Measurements from ENCODE around the gene ARMH1.

ARMH1 gene

GRCh38 chr1:44670751-44671640 is 3.5 kb upstream of the ARMH1 start:
- DNase-seq (ENCODE audit: low spot score): peak; percentile 34

GRCh38 chr1:44672254-44672955 is 2.1 kb upstream of the ARMH1 start:
- peak; percentile 62 for DNase-seq (ENCODE audit: low spot score)

DNA sequence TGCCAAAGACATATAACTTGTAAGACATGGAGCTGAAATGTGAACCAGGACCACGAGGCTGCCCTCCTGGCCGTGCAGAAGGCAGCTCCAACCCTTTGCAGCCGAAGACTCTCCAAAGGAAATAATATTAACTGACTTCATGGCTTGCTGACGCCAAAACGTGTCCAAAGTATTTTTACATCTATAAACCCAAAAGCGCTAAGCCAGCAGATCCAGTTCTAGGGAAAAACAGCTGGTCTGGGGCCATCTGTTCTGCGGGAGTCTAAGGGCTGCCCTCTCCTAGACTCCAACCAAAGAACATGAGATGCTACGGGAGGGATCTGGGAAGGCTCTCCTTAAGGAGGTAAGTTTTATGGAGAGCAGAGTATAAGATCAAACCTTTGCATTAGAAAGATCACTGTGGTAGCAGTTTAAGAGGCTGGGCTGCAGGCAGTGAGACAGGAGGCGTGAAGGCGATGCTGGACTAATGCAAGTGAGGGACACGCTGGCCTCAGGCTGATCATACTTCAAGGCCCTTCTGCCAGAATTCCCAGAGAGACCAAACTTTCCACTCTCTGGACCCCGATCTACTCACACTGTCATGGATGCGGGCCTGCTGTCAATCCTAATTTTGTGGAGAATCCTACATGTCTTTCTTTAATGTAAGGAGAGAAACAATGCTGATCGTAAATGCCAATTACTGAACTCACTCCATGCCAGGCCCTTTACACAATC is 1.4 kb upstream of the ARMH1 start:
- DNase-seq (ENCODE audit: low spot score): no peak

DNA sequence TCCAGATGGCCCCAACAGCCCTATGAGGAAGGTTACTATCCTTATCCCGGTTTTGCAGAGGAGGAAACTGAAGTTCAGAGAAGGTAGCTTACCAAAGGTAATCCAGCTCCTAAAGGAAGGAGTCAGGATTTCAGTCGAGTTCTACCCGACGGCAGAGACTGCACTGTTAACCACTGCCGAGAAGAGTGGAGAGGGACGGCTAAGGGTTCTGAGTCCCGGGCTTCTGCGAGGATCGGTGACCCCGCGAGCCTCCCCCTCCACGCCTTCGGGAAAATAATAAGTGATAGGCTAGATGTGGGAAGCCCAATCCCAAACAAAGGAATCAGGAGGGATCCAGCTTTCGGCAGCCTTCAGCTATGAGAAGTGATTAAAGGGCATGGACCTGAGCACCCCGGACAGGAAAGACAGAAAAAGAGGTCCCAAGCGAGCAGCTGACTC is 820 bp upstream of the ARMH1 start:
- DNase-seq (ENCODE audit: low spot score): no peak

GRCh38 chr1:44675186-44675585 is 672 bp downstream of the ARMH1 start:
- no peak for DNase-seq (ENCODE audit: low spot score)

DNA sequence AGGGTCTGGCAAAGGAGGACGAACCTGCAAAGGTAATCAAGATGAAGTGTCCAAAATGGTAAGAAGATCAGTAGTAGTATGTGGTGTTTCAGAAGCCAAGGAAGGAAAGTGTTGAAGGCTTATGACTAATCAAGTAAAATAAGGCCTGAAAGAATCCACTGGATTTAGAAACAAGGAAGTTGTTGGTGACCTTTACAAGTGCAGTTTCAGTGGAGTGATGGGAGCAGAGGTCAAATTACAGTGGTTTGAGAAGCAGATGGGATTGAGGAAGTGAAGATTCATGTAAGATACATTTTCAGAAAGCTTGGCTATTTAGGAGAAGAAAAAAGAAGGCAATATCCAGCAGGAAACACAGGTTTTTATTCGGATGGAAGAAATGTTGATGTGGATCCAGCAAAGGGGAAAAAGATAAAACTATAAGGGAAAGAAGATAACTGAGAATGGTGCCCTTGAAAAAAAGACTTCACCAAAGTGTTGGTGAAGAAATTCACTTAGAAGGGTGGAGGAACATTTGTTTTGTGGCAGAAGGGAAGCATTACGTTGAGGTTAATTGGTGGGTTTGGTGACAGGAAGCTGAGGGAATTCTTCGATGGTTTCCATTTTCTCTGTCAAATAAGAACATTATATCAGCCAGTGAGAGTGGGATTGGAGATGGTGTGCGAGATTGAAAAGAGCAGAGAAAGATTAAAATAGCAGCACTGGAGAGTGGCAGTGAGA is 2.1 kb downstream of the ARMH1 start:
- DNase-seq (ENCODE audit: low spot score): no peak

- DNase-seq (ENCODE audit: low spot score): no peak
These were observed 2.8 kb downstream of the ARMH1 start for GRCh38 chr1:44677201-44677766.

- no peak for DNase-seq (ENCODE audit: low spot score)
These were observed 3.6 kb downstream of the ARMH1 start for GRCh38 chr1:44678120-44678519.

DNA sequence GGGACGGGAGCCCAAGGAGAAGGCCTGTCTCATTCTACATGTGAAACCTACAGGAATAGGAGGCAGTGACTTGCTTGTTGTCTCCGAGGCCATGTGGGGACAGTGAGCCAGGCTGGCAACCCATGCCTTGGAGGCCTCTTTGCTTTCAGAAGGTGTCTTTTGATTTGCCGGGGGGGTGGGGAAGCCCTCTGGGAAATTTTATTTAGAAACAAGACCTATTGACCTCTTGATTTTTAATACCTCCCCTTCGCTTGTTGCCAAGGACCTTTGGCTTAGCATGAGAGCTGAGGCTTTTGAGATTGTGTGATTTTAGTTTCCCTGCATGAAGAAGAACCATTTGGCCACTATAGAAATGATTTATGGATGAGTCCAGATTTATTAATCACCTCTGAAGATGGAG is 4.1 kb downstream of the ARMH1 start:
- no peak for DNase-seq (ENCODE audit: low spot score)

GRCh38 chr1:44679468-44679867 is 5.0 kb downstream of the ARMH1 start:
- no peak for DNase-seq (ENCODE audit: low spot score)

DNA sequence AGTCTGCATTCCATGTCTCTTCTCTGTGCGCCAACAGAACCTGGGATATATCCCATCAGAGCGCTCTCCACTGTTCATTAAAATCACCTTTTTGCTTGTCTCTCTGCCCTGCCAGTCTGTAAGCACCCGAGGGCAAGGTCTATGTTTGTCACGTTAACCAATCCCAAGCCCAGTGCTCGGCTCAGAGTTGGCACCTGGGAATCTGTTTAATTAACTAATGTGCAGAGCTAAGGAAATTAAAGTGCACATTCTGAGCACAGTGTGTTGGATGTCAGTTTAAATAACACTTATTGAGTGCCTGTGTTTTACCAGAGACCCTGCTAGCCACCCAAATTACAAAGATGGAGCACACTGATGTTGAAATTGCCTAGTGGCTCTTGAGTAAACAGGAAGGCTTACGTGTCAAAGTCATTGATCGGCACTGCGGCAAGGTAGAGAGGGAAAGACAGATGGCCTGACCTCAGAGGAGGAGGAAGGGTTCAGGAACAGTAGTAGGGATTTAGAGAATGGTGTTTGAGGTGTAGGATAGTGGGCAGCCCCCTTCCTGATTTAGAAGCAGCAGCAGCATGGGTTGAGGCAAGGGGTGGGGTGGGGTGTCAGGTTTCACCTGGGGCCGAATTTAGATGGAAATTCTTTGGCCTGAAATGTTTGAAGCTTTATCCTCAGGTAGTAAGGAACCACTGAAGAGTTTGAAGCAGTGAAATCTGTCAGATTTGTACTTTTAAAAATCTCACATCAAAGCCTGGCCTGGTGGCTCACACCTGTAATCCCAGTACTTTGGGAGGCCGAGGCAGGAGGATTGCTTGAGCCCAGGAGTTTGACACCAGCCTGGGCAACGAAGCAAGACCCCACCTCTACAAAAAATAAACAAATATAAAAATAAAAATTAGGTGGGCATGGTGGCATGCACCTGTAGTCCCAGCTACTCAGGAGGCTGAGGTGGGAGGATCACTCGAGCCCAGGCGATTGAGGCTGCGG is 7.7 kb downstream of the ARMH1 start:
- no peak for DNase-seq (ENCODE audit: low spot score)

DNA sequence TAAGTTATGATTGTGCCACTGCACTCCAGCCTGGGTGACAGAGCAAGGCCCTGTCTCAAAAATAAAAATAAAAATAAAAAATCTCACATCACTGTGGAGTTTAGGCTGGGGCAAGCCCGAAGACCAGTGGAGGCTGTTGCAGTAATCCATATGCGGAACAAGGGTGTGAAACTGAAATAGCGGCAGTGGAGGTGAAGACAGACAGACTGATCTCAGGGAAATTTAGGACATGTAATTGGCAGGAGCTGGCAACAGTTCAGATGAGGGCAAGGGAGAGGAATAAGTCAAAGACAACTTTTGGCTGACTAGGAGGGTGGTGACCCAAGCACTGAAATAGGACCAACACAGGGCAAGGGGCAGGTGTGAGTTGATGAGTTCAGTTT is 8.4 kb downstream of the ARMH1 start:
- no peak for DNase-seq (ENCODE audit: low spot score)

DNA sequence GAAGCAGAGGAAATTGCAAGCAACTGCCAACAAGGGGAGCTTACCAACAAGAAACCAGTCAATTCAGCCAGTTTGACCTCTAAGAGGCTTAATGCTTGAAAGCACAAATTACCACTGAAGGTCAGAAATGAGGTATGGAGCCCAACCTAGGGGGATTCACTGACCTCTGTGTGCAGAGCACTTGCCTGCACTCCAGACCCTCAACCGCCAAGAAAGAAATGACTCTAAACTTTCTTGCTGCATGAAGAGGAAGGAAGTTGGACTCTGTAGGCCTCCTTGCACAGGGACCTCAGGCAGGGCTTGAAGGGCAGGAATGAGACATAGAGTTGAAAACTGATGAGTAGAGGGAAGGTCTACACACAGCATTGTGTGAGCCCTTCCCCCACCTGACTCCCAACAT is 10.0 kb downstream of the ARMH1 start:
- no peak for DNase-seq (ENCODE audit: low spot score)

GRCh38 chr1:44685218-44685617 is 10.7 kb downstream of the ARMH1 start:
- DNase-seq (ENCODE audit: low spot score): no peak

DNA sequence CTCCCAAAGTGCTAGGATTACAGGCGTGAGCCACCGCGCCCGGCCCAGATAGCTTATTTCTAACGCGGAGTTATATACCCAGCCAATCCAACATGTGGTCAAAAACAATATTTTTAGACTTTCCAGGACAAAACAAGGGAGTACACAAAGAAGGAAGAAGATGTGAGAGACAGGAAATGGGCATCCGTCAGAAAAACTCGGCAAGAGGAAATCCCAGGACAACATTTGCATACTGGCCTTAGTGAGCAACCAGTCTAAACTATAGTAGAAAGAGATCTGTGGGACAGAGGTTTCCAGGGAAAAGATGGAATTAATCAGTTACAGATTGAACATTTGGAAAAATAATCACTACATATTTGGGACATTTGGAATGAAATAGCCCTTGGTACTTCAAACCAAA is 11.4 kb downstream of the ARMH1 start:
- DNase-seq (ENCODE audit: low spot score): no peak

DNA sequence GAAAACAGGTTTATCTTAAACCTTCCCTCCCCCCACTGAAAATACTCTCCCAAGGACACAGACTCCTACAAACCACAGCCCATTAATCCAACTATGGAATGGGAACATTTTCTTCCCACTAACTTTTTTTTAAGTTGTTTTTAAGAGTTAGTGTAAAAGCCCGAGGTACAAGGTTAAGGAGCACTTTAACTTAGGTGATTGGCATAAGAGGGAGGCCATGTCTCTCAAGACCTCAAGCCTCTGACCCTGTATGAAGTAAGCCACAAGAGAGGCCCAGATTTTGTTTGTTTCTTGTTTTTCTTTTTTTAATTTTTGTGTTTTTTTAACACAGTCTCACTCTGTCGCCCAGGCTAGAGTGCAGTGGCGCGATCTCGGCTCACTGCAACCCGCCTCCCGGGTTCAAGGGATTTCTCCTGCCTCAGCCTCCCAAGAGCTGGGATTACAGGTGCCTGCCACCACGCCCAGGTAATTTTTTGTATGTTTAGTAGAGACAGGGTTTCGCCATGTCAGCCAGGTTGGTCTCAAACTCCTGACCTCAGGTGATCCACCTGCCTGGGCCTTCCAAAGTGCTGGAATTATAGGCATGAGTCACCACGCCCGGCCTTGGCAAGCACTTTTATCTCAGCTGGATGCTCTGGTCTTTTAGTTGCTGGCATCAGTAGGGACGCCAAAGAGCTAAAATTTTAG is 14.4 kb downstream of the ARMH1 start:
- no peak for DNase-seq (ENCODE audit: low spot score)

- no peak for DNase-seq (ENCODE audit: low spot score)
These were observed 14.9 kb downstream of the ARMH1 start for GRCh38 chr1:44689447-44689765.

DNA sequence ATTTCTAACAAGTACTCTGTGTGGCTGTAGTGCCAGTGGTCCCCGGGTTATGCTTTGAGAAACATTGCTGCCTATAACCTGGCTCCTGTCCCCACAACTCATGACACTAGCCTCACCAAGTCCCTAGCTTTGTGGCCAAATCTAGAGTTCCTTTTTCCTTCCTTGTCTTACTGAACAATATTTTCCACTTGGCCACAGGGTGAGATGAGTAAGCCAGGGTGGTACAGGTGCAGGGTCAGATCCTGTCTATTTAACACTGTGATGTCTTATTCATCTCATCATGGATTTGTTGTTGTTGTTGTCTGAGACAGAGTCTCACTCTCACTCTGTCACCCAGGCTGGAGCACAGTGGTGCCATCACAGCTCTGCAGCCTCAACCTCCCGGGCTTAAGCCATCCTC is 18.6 kb downstream of the ARMH1 start:
- no peak for DNase-seq (ENCODE audit: low spot score)

DNA sequence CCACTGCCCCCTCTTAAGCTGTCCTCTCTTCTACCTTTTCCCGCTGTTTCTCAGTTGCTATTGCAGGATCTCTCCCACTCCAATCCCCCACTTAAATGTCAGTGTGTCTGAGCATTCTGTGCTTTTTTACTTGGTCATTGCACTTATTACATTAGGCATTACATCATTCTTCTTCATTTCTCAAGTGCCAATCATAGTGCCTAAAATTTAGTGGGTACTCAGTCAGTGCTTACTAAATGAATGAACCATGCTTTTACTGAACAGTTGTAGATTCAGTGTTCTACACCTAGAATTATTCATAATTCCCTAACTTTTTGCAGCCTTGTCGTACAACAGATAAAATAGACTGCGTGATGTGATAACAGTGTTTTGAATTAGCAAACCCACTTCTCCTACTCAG is 19.4 kb downstream of the ARMH1 start:
- DNase-seq (ENCODE audit: low spot score): no peak

GRCh38 chr1:44694863-44695478 is 20.5 kb downstream of the ARMH1 start:
- no peak for DNase-seq (ENCODE audit: low spot score)

All from Ammon's horn (tissue), 1 donor.